ENCODE results near the gene MEPCE.
A peak's percentile ranks its signal among the peaks of the same experiment; 100 is the strongest.

MEPCE gene

DNA sequence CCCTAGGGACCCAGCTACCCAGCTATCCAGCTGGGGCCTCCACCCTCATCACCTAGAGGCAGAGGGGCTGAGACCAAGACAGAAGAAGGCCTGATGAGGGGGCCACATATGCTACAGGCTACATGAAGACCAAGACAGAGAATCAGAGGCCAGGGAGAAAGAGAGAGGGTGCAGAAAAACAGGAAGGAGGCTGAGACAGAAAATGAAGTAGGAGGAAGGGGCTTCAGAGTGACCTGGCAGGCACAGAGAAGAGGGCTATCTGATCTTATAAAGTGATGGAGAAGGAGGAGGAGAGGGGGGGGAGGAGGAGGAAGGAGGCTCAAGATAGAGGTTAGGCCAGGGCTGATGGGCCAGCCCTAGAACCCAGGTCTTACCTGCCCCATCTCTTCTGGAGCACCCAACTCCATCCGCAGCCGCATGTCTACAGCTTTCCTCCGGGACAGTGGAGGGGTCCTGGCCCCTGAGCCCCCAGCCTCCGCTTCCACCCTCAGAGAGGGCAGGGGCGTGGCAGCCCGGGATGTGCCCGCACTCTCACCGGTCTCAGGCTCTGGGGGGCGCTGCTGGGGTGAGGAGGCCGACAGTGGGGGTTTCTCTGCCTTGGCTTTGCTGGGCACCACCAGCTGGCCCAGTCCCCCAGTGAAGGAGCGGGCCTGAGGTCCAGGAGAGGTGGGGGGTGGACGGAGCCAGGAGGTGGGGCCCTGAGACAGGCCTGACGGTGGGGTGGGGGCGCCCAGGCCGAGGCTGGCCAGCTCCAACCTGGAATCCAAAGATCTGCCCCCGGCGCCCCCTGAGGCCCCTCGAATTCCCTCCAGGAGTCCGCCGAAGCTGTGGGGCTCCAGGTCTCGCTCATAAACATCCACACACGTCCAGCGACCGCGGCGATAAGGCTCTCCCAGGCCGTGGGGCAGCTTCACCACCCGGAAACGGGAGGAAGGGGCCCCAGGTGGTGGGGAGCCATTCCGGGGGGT lies 47.6 kb downstream of the MEPCE start:
- DNase-seq (ENCODE audit: low read depth, low spot score) = no peak
- Histone ChIP-seq H3K36me3 (ENCODE audit: insufficient read depth, low read length) (peaks cover 7% of the 10 kb centered on the region; the same call in 1 of the 2 replicates), H3K9ac (ENCODE audit: insufficient read length) (peak overlapping the region; percentile 80), H3K9me3 (ENCODE audit: low read depth, low read length) (no peaks in the 10 kb centered on the region), H3K27ac (no peak overlapping the region), H3K4me3 (peak overlapping the region; percentile 97)
- TF ChIP-seq EZH2 (IDR thresholded peaks at IDR 0.05) (no peak), FOXP2 (optimal IDR thresholded peaks at IDR 0.05; ENCODE audit: control extremely low read depth, extremely low read length, insufficient read depth) (no peak), POLR2AphosphoS5 (IDR thresholded peaks at IDR 0.05; ENCODE audit: borderline replicate concordance, low read depth, low read length) (no peak)

DNA sequence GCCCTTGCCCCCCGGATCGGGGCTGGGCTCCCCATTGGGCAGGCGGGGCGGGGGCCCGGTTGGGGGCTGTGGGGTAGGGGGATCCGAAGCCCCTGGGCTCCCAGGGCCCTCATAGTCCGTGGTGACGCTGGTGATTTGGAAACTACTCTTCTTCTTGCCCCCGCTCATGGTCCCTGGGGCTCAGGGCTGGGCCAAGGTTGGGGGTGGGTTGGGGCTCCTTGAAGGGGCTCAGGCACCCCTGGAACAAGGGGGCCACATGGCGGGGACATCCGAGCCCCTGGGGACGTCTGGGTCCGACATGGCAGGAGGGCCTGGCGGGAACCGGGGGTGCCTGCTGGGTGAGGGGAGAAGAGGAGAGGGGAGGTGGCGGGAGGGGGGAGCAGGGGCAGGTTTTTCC lies 48.2 kb downstream of the MEPCE start:
- TF ChIP-seq POLR2AphosphoS5 (IDR thresholded peaks at IDR 0.05; ENCODE audit: borderline replicate concordance, low read depth, low read length) (no peak), FOXP2 (optimal IDR thresholded peaks at IDR 0.05; ENCODE audit: control extremely low read depth, extremely low read length, insufficient read depth) (no peak)
- Histone ChIP-seq H3K9me3 (ENCODE audit: low read depth, low read length) (no peaks in the 10 kb centered on the region), H3K4me3 (peak overlapping the region; percentile 97), H3K27ac (no peak overlapping the region; the same call in 1 of the 2 replicates), H3K9ac (ENCODE audit: insufficient read length) (peak overlapping the region; percentile 80), H3K36me3 (ENCODE audit: insufficient read depth, low read length) (peaks cover 7% of the 10 kb centered on the region; the same call in 1 of the 2 replicates)
- no peak for DNase-seq (ENCODE audit: low read depth, low spot score)

DNA sequence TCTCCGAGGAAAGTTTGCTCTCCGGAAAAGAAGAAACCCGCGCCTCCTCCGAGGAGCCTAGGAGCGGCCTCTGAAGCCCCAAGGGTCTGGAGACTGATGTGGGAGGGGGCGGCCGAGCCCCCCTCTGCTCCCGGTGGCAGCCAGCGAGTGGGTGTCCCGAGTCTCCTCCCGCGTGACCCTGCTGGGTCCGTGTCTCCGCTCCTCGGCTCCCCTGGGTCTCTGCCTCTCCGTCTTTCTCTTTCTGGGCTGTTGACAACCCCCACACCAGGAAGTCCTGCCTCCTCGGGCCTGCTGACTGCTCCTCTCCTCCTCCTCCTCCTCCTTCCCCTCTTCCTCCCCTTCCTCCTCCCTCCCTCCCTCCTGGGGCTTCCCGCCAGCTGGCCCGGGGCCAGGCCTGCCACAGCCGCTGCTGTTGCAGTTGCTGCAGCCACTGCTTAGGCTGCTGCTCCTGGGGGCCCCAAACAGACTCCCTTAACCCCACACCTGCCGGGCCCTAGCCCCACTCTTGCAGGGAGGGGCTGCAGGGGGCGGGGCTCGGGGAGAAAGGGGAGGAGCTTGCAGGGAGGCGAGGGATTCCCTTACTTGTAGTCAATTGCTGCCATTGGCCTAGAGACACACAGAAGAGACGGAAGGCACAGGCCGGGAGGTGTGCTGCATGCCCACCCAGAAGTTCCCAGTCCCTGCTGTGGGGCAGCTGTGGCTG lies 49.5 kb downstream of the MEPCE start, which contains the start of gene TSC22D4:
Gene TSC22D4 (minus strand): TSS at position 257 of the 703 bp plus-strand sequence. CDS start 1,176 bp downstream, outside the sequence.
- Histone ChIP-seq H3K4me3 (peak within 1 kb of the TSS; percentile 97), H3K9me3 (ENCODE audit: low read depth, low read length) (no peaks in the 10 kb centered on the region), H3K9ac (ENCODE audit: insufficient read length) (peak within 1 kb of the TSS; percentile 80), H3K27ac (peak within 1 kb of the TSS; percentile 75), H3K36me3 (ENCODE audit: insufficient read depth, low read length) (peaks cover 4% of the 10 kb centered on the region; the same call in 1 of the 2 replicates)
- TF ChIP-seq FOXP2 (optimal IDR thresholded peaks at IDR 0.05; ENCODE audit: control extremely low read depth, extremely low read length, insufficient read depth) (peak; percentile 92), EZH2 (IDR thresholded peaks at IDR 0.05) (no peak), POLR2AphosphoS5 (IDR thresholded peaks at IDR 0.05; ENCODE audit: borderline replicate concordance, low read depth, low read length) (peak; percentile 80)
- DNase-seq (ENCODE audit: low read depth, low spot score) = peak; percentile 77

DNA sequence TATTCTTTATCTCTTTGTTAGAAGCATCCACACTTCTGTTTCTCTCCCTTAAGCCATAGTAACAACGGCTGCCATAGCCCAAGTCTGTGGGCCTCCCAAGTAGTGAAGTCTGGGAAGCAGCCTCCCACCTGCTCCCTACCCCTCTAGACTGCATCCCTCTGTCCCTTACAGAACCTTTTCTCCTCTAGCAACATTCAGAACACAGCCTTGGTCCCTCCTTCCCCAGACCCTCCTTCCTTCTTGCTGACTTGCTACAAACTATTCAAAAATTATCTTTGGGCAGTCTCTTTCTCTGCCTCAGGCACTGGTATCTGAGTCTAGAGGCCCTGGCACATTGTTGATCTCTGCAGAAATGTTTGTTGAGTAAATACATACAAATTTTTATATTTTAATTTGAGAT lies 51.8 kb downstream of the MEPCE start:
- Histone ChIP-seq H3K4me3 (no peak overlapping the region), H3K36me3 (ENCODE audit: insufficient read depth, low read length) (no peaks in the 10 kb centered on the region), H3K9ac (ENCODE audit: insufficient read length) (peak overlapping the region; percentile 41), H3K9me3 (ENCODE audit: low read depth, low read length) (no peaks in the 10 kb centered on the region), H3K27ac (peak overlapping the region; percentile 60; the same call in 1 of the 2 replicates)
- no peak for DNase-seq (ENCODE audit: low read depth, low spot score)
- TF ChIP-seq EZH2 (IDR thresholded peaks at IDR 0.05) (no peak), POLR2AphosphoS5 (IDR thresholded peaks at IDR 0.05; ENCODE audit: borderline replicate concordance, low read depth, low read length) (no peak), FOXP2 (optimal IDR thresholded peaks at IDR 0.05; ENCODE audit: control extremely low read depth, extremely low read length, insufficient read depth) (no peak)

DNA sequence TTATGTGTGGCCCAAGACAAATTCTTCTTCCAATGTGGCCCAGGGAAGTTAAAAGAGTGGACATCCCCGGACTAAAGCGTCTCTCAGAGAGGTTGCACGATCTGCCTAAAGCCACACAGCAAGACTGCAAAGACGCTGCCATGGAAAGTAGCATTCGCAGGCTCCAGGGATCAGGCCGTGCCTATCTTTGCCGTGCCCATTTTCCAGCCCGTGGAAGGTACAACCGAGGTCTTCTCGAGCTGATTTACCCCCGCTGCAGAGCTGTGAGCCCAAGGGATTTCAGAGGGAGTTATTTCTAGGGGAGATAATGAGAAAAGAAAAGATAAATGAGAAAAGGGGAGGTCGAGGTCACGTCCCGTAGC lies 53.1 kb downstream of the MEPCE start:
- no peak for DNase-seq (ENCODE audit: low read depth, low spot score)
- no peaks in the 10 kb centered on the region for H3K9me3 ChIP-seq (ENCODE audit: low read depth, low read length)
- peak overlapping the region; percentile 79 for H3K4me3 ChIP-seq
- H3K27ac ChIP-seq = no peak overlapping the region
- TF ChIP-seq EZH2 (IDR thresholded peaks at IDR 0.05) (no peak), FOXP2 (optimal IDR thresholded peaks at IDR 0.05; ENCODE audit: control extremely low read depth, extremely low read length, insufficient read depth) (no peak), POLR2AphosphoS5 (IDR thresholded peaks at IDR 0.05; ENCODE audit: borderline replicate concordance, low read depth, low read length) (no peak)
- peak overlapping the region; percentile 41 for H3K9ac ChIP-seq (ENCODE audit: insufficient read length)
- no peaks in the 10 kb centered on the region for H3K36me3 ChIP-seq (ENCODE audit: insufficient read depth, low read length)

DNA sequence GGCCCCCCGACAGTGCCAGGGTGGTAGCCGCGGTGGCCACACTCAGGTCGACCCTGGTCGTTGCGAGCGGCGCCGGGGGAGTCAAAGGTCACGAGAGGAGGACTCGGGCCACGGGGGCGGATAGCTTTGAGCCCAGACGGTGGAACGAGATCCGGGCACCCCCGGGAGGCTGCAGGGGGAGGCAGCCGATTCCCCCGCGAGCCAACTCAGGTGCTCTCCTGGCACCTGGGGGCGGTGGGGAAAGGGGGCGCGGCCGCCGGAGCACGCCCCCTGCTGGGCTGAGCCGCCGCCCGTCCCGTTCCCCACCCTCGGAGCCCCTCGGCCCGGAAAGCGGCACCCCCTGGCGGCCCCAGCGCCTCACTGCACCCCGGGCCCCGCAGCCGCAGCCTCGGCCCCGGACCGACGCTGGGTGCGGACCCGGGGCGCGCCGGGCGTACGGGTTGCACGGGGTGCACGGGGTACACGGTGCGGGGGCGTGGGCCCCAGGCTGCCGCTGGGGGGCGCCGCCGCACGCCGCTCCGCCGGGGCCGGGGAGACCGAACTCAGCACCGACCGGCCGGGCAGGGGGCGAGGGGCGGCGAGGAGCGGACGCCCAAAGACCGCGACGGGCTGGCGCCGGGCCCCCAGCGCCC lies 53.6 kb downstream of the MEPCE start:
- peak overlapping the region; percentile 41 for H3K9ac ChIP-seq (ENCODE audit: insufficient read length)
- DNase-seq (ENCODE audit: low read depth, low spot score) = no peak
- peak overlapping the region; percentile 79 for H3K4me3 ChIP-seq
- H3K9me3 ChIP-seq (ENCODE audit: low read depth, low read length) = no peaks in the 10 kb centered on the region
- no peak overlapping the region for H3K27ac ChIP-seq
- no peak for TF ChIP-seq FOXP2 (optimal IDR thresholded peaks at IDR 0.05; ENCODE audit: control extremely low read depth, extremely low read length, insufficient read depth)
- no peaks in the 10 kb centered on the region for H3K36me3 ChIP-seq (ENCODE audit: insufficient read depth, low read length)
